GM18867 (cell line): ENCODE measurements around the gene ZBED3.
"Not testable (repeated sequence)": the region's sequence is repeated elsewhere in the genome, so short reads cannot be mapped to it uniquely, and the experiment has no call there.

Experiments used
- ATAC-seq: cut with Tn5 transposase; IDR thresholded peaks from one replicate; pipeline ENCODE4 v1.9.1; 2021; ENCODE audit warnings: mild to moderate bottlenecking, moderate library complexity; ENCODE audit not compliant: unreplicated experiment

ZBED3 gene, protein sequence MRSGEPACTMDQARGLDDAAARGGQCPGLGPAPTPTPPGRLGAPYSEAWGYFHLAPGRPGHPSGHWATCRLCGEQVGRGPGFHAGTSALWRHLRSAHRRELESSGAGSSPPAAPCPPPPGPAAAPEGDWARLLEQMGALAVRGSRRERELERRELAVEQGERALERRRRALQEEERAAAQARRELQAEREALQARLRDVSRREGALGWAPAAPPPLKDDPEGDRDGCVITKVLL

GRCh38 chr5:77086689-77087483, at the start of gene ZBED3:
ZBED3 (minus strand) TSS chr5:77087285; CDS start chr5:77077878, 9,407 bp downstream.
- ATAC-seq: peak; percentile 75

GRCh38 chr5:77133061-77133758, 46.1 kb upstream of the ZBED3 start:
- no peak for ATAC-seq

DNA sequence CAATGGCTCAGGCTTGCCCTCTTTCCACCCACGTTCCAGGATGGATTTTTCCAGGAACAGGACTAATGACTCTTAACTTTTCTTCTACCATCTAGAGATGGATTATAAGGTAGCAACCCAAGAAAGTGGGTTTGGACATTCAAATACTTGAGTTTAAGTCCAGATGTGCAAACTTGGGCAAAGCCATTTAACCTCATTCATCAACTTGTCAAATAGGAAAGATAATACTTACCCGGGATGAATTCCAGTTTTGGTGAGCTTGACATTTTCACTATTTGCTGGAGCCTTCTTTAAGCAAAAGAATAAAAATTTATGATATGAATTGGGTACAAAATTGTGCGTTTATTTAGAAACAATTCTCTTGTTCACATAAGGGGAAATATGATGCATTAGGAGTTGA, 44.3 kb upstream of the ZBED3 start:
- ATAC-seq: no peak

DNA sequence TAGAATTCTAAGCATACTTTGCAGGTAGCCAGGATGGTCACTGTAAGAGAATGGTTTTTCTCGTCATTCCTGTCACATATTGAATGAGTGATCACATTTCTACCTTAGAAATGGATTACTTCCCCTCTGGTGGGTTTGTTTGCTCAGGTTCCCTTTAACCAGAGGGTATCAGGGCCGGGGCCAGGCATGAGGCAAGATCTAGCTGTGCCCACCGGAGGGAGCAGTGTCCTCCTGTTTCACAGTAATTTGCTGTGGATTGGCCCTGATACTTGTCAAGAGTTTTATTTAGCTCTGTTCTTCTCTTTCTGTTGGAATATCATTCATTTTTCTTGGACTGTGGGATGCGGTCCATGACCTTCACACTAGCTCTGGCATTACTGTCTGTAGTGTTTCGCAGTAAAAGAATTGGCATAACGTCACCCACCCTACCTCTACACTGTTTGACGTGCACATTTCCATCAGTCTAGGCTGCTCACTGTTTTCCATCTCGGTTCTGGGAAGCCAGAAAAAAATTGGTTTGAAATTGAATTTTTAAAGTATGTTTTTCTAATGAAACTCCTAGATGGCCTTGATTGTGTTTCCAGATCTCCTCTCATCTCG, 42.4 kb upstream of the ZBED3 start:
- no peak for ATAC-seq

DNA sequence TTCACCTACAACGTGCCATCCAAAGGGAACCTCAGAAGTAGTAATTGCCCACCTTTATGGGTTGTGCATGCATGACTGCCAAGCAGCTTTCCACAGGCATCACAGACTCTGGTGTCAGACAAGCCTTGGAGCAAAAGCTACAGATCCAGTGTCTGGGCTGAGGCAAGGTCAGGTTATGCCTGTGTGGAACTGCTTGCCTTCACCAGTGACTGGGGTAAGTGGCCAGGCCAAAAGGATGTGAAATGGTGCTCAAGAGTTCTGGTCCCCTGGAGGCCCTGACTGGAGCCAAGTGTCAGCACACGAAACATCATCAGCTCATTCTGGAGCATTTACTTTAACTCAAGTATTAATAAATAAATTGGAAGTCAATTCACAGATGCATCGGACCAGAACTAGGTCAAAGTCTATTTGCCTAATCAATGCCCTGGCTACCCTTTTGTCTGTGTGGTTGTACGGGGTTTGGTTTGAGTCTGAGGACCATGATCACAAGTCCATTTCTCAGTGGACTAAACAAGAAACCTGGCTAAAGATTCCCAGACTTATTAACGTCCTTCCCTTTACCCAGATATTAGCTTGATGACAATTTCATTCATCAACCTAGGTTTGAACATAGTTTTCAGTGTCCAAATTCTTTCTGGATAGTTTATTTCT, 41.5 kb upstream of the ZBED3 start:
- no peak for ATAC-seq

GRCh38 chr5:77123057-77123456, 36.0 kb upstream of the ZBED3 start:
- no peak for ATAC-seq

DNA sequence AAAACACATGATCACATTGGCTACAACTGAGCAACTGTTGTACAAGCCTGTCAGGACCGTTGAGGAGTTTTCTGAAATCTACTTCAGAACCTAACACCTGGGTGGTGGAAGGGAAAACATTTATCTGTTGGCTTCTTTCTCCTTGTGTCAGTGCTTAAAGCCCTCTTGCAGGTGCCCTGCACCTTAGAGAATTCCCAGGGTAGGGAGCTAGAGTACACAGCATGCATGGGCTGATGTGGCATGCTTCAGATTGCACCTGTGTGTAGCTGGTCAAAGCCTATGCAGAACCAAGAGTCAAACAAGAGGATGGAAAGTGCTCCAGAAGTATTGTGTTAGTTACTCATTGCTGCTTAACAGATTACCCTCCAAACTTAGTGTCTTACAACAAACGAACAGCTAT, 33.6 kb upstream of the ZBED3 start:
- no peak for ATAC-seq

- ATAC-seq: no peak
Observed at GRCh38 chr5:77120086-77120485, 33.0 kb upstream of the ZBED3 start.

- ATAC-seq: no peak
Observed at GRCh38 chr5:77117161-77117560, 30.1 kb upstream of the ZBED3 start.

- ATAC-seq: not testable (repeated sequence)
Observed at GRCh38 chr5:77107035-77107434, 19.9 kb upstream of the ZBED3 start.

DNA sequence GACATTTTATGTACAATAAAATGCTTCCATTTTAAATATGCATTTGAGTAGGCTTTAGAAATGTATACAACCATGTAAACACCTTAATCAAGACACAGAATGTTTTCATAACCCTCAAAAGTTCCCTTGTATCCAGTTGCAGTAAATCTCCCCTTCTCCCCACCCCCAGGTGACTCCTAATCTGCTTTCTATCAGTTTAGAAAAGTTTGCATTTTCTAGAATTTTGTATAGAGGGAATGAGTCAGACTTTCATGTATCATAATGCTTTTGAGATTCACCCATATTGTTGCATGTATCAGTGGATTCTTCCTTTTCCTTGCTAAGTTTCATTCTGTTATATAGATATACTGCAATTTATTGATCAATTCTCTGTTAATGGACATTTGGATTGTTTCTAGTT, 17.7 kb upstream of the ZBED3 start:
- no peak for ATAC-seq

DNA sequence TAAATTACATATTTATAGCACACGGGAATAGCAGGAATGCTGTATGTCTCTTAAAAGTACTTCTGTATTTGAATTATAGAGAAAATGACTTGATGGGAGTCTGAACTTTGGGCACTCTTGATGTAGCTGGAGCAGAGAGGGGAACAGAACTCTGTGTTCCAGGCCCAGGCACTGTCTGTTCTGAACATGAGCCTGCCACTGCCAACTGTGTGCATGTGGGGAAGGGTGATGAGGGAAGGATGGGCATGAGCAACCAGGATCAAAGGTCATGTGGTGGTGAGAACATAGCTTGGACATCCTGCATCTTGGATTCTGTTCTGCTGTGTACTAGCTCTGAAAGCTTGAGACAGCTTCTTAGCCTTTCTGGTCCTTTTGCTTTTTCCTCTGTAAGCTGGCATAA, 16.4 kb upstream of the ZBED3 start:
- ATAC-seq: no peak

DNA sequence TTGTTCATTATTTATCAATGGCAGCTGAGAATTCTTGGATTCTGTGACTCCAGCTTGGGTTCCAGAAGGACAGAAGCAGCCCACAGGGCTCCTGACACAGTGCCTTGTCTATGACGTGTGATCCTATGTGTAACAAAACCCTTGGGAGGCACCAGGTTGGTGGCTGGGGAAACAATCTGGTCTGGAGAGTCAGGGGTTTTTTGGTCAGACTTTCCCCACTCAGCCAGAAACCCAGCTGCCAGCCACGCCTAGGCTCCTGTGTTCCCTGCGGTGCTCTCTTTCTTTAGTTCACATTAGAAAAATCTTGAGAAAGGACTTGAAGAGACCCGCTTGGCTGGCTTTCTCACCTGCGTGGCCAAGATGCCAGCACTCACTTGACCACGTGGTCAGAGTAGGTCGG, 15.5 kb upstream of the ZBED3 start:
- no peak for ATAC-seq

DNA sequence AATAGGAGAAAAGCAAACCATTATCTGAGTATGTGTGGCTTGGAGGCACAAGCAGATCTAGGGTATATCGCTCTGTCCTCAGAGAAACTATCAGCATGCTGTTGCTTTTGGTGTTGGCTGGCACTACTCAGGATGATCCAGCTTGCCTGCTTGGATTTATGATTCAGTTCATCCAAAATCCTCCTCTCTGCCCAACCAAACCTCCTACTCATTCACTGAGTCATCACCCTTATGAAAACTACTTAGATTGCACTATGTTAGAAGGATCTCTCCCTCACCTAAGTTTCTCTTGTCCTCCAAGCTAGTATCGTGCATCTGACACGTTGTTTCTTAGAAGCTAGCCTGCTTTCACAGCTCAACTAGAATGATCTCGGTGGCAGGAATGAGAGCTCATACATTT, 14.2 kb upstream of the ZBED3 start:
- no peak for ATAC-seq

DNA sequence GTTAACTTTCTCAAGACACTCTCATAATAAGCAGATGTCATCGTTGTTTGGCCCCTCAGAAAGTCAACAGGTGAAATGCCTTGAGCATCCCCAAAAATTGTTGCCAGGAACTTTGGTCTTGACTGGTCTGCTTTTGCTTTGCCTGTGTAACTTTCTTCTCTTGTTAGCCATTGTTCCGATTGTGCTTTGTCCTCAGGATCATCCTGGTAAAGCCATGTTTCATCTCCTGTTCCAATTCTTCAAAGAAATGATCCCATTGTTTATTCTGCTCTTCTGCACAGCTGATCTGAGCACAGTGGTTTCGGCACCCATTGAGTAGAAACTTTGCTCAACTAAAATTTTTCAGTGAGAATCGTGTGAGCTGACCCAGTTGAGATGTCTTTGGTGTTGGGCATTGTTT, 8.1 kb upstream of the ZBED3 start:
- ATAC-seq: no peak

DNA sequence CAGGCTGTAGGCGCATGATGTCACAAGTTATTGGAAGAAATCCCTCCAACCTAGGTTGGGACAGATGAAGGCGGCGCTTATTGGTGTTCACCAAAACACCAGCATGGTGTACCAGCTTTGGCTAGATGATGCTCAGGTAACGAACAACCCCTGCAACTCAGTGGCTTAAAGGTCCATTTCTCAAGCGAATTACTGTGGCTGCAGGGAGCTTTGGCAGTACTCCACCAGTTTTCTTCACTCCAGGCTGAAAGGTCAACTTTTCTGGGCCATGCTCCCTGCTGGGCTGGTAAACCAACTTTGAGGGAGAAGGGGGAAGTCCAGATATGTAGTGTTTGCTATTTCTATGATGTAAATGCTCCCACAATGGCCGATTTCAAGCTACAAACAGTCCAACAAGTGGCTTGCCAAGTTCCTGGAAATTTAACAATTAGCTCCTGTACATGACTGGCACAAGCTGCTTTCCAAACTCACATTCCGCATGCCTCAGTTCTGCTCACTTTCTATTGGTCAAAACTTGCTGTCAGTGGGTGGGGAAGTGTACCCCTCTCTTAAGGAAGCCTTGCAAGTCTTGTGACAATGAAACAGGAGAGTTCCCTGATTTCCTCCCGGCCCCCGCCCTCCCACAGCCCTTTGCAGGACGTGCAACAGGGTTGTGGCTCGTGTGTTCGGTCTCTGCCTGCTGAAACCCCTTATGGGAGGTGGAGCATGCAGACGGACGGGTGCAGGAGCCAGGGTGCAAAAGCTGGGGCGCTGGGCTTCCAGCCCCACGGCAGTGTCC, 588 bp upstream of the ZBED3 start:
- ATAC-seq: no peak

GRCh38 chr5:77086368-77086688, 757 bp downstream of the ZBED3 start:
- ATAC-seq: no peak

DNA sequence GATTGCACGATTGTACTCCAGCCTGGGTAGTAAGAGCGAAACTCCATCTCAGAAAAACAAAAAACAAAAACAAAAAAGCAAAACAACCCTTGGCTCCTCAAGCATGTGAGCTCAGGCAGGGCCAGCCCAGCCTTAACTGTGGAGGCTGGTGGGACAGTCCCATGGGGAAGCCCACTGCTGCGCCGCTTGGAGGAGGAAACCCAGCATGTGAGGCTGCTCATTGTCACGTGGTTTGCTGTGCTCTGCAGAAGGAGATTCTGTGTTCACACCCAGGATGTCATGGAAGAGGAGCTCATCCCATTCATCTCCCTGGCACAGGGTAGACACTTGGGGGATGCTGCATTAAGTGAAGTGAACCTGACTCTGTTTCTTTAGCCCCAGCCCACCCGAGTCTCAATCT, 4.0 kb downstream of the ZBED3 start:
- no peak for ATAC-seq

- no peak for ATAC-seq
Observed at GRCh38 chr5:77082280-77082679, 4.8 kb downstream of the ZBED3 start.

GRCh38 chr5:77080905-77081304, 6.2 kb downstream of the ZBED3 start:
- ATAC-seq: no peak
